GM18502 (cell line): ENCODE results near the gene NEK10.
A peak's percentile ranks its signal among the peaks of the same experiment; 100 is the strongest.
"Not testable (repeated sequence)": the region's sequence is repeated elsewhere in the genome, so short reads cannot be mapped to it uniquely, and the experiment has no call there.

Experiments used
- ATAC-seq: cut with Tn5 transposase; IDR thresholded peaks from one replicate; pipeline ENCODE4 v1.9.1; 2021; ENCODE audit warnings: mild to moderate bottlenecking; ENCODE audit not compliant: unreplicated experiment, poor library complexity

NEK10 gene

DNA sequence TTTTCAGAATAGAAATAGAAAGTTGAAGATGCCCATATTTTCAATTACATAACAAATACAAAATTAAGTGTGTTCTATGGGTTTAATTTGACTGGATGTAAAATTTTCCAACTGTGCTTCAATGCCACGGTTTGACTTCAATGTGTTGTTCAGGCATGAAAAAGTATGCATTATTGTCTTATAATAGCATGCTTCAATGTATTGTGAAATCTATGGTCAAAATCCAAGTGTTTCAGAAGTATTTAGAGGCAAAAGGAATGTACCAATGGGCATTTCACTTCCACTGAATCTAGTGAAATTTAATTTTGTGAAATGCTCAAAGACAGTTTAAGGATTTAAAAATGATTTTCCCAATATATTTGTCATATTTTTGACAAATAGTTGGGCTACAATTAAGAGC lies 16.0 kb downstream of the NEK10 start:
- ATAC-seq, result no peak

DNA sequence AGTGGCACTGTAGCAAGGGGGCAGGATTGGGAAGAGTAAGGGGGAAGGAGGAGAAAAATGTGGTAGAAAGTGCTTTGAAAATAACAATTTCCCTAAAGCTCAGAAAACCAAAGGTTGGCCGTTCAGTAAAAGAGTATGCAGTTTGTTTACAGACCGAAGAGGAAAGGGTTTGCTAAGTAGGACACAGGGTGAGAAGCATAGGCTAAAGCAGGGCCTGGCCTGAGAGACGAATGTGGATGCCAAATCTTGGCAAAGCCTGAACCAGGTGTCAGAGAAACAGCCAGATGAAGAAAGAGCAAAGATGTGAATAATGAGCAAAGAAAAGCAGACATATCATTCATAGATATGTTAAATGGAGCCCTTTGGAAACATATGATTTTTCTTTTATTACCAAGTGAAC lies 17.1 kb downstream of the NEK10 start:
- ATAC-seq, result no peak

DNA sequence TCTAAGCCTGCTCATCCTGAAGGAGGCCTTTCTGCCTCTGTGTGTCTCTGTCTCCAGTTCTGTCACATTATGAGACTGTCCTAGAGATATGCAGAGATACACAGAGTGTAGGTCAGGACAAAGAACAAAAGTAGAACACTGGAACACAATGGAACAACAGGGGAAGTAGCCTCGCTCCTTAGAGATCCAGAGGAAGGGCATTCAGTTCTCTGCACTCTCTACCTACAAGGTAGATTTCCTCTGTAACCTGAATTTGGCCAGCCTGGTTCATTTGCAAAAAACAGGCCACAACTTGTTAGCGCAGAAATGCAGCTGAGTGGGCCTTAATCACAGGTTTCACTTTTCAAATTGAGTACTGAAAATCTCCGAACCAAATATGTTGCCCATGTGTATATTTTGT lies 19.4 kb downstream of the NEK10 start:
- peak; percentile 55 for ATAC-seq

DNA sequence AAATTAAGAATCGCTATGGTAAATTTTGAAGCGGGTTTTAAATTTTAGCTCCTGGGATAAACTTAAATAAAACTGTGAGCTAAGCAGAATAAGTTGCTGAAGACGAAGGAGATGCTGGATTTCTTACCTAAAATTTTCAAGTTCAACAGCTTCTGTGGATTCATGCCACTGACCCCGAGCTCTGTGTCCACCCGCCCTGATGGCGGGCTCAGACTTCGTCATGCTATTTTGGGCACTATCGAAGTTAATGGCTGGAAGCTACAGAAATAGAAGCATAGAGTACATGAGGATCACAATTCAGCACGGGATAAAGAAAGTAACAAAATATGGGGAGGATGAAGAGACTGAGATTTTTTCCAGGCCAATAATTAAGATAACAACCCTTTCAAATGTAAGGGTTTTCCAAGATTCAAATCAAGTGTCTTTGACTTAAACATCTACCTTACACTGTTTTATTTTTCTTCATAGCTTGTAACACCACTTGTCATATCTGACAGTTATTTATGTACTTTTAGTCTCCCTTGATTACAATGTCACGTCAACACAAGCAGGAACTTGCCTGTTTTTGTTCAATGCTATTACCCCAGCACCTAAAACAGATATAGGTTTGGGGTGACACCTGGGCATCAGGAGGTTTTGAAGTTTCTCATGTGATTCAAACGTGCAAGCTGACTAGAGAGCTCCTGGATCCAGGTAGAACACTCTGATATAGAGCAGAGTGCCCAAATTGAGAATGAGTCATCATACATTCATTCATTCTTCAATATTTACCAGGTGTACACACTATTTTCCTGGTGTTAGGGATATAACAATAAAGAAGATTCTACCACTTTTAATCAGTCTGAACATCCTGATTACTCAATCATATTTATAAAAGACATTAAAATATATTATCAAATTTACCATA lies 23.0 kb downstream of the NEK10 start:
- ATAC-seq, result no peak

DNA sequence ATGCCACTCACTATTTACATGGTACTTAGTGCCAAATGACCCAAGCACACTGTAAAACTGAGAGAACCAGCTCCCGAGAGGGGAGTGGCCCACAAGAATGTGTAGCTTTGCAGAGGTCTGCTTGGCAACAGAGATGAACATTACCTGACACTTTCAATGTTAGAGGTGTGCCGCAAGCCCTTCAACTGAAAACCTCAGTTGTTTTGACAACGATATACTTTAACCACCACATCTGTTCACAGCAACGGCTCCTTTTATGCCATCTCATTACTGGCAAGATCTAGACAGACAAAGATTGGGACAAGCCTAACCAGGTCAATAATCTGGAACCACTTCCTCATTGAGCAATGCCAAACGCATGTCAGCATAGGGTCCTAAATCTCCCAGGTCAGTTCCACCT lies 23.7 kb downstream of the NEK10 start:
- ATAC-seq, result no peak

DNA sequence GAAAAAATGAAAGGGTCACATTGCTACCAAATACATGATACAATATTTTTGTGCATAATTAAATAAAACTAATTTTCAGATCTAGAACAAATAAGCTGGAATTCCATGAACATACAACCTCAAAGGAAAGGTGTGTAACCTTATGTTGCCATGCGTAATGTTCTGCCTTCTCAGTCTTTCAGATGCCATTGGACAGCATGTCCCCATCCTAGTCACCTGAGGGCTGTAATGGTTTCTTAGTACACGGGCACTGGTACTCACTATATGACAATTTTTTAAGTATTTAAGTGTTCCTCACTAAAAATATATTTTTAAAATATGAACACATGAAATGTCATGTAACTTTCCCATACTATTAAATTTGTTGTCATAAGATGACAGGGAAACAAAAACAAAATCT lies 24.1 kb downstream of the NEK10 start:
- ATAC-seq, result no peak

DNA sequence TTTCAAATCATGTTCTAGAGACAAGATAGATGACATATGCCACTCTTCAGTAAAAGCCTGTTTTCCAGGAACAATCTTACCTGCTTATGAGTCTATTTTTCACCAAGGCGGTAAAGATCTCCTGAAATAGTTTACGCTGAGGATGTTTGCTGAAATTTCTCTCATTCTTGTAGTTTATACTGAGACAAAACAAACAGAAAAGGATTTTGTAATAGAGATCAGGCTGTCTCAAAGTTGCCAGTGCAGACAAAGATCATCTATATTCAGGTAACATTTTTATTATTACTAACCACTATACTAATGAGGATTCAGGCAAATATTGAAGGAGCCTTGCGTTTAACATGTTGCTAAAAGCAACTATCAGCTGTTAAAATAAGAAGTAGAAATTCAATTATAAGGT lies 25.0 kb downstream of the NEK10 start:
- no peak for ATAC-seq

DNA sequence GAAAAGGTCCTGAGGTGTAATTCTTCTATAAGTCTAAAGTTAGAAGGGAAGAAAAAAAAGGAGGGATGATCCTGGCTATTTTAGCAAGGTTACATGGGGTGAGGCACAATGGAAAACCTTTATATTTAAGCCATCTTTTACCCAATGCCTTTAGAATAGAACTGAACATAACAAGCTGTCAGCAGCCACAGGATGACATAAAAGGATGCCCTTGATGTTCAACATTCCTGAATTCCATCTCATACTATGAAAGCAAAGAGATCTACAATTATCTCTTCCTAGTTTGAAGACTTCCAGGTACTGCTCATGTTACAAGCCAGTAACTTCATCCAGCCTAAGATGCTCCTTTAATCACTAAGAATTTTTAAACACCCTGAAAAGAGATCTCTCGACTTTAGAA lies 26.9 kb downstream of the NEK10 start:
- no peak for ATAC-seq

DNA sequence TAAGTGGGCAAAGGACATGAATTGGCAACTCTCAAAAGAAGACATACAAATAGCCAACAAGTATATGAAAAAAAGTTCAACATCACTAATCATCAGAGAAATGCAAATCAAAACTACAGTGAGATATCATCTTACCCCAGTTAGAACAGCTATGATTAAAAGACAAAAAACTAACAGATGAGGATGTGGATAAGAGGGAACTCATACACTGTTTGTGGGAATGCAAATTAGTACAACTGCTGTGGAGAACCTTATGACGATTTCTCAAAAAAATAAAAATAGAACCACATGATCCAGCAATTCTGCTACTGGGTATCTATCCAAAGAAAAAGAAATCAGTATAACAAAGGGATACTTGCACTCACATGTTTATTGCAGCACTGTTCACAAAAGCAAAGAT lies 28.6 kb downstream of the NEK10 start:
- peak; percentile 89 for ATAC-seq

DNA sequence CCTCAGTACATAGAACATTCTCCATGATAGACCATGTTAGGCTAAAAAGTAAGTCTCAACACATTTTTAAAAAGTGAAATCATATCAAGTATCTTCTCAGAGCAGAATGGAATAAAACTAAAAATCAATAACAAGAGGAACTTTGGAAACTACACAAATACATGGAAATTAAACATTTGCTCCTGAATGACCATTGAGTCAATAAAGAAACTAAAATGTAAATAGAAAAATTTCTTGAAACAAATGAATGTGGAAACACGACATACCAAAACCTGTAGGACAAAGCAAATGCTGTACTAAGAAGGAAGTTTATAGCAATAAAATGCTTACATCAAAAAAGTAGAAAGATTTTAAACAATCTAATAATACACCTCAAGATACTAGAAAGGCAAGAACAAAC lies 33.6 kb downstream of the NEK10 start:
- ATAC-seq, result no peak

DNA sequence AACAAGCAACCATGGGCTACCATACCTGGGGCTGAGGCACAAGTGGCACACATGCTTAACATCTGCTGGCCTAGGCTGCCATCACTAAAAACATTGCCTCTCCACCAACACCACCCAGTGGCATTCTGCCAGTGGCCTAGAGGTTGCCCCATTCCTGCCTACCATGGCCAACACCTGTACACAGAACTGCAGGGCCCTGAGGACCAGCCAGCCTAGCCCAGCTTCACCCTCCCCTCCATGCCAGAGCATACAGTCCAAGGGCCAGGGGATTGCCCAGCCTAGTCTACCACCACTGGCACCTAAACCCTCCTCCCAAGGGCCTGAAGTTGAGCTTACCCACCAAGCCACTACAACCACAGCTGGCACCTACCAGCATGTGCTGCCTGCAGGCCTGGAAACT lies 35.3 kb downstream of the NEK10 start:
- ATAC-seq, result no peak

DNA sequence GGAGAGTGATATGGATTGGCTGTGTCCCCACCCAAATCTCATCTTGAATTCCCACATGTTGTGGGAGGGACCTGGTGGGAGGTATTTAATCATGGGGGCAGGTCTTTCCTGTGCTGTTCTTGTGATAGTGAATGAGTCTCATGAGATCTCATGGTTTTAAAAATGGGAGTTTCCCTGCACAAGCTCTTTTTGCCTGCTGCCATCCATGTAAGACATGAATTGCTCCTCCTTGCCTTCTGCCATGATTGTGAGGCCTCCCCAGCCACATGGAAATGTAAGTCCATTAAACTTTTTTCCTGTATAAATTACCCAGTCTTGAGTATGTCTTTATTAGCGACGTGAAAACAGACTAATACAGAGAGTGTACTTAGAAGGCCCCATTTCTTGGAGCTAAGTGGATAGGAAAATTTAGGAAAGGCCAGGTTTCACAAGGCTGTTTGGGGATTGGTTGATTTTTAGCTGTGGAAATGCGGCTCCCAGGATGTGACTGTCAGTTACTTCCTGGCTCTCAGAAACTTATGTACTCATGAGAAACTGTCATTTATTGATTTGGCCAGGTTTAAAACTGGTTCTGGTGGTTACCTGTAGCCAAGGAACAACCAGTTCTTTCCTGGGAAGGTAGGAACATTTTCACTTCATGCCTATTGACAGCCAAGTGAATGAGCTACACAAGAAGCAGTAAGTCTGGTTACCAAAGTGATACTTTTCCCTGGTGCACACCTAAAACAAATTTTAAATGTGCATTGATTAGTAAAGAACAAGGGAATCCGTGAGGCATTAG lies 40.0 kb downstream of the NEK10 start:
- ATAC-seq, result not testable (repeated sequence)

DNA sequence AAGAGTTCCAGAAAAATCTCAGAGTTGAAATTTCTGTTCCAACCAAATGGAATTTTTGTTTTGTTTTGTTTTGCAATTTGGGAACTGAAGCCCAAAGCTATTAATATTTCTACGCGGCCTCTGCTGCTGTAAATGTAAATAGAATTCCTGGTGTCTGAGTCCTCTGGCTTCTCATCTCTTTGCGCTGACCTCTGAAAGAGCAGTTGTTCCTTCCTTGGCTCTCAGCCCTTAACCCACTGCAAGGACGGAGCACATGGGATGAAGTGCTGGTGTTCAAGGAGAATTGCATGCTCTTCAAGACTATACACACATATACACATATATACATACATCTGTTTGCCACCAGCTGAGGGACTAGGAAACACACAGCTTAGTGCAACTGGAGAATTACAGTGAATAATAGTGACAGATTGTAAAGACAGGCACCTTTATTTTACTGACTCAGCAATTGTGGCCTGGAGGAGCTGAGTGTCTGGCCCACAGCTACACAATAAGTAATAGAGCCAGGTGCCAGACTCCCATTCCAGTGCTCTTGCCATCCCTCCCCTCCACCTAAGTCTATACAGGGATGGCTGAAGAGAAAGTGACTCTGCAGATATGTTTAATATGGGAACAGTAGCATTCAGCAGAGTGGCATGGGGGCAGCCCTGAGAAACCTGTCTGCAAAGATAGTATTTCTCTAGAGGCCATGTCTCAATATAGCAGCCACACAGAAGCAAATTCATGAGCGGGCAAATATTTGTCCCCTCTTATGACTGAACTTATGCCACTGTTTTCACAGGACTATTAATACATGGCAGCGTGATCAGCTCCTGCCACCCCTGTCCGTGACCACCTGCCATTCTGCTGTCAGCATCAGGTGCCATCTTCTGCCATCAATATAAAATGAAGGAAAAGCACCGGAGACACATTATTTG lies 42.3 kb downstream of the NEK10 start:
- no peak for ATAC-seq

DNA sequence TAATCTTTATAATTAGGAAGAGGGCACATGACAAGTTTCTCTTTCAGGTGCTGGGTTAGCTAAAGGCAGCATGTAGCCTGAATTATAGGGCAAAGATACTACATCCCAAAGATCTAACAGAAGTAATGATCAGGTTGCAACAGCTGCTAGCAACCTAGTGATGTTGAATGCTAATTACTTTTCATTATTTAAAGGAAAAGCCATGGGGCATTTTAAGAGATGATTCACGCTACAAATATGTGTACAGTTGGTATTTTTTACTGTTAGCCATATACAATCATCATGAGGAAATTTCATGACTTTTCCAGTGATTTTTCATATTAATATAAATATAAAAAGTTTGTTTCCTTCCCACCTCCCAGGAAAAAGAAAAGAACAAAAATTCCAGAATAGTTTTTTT lies 43.0 kb downstream of the NEK10 start:
- no peak for ATAC-seq

DNA sequence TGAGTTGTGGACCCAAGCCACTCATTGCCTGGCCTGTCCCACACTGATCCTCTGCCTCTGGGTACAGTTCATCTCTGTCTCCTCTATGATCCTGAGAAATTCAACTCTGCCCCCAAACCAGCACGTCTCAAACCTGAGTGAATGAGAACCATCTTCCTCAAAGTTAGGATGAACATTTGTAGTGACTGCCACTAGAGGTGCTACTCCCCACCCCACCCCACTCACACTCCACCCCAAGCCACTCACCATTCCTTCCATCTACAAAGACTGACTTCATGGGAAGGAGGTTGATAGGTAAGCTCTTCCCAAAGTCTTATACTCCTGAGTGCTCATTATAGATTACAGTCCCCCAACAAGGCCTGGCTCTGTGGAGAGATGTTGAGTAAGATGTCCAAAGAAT lies 43.8 kb downstream of the NEK10 start:
- ATAC-seq, result peak; percentile 70

DNA sequence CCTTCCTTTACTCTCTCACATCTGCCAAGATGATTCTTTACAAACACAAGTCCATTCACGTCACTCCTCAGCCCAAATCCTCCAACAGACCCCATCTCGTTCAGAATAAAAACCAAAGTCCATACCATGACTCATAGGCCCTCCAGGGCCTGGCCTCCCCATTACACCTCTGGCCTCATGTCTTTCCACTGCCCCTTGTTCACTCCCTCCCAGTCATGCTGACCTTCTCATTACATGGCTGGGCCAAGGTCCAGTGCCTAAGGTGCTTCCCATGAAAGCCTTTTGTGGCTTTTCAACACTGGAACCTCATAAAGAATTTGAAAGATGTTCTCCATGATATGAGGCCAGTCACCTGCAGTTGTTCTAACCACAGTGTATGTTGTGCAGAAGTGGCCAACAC lies 44.5 kb downstream of the NEK10 start:
- ATAC-seq, result no peak

DNA sequence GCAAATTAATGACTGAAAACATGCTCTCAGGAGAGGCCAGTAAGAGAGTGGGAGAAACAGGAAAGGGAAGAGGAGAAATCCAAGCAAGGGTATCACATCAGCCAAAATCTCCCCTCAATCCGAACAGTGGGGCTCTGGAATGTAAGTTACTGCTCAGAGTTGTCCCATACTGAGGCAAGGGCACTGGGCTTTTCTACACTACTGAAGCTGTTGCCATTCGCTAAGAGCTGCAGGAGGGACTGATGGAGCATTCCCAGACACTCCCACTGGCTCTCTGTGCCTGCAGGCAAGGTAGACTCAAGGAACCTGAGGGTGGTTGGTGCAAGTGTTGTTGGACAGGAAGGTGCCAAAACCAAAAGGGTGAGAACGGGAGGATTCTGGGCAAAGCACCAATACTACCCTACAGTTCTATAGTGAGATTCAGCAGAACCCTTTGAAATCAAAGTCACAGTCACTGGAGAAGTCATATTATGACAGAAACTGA lies 46.1 kb downstream of the NEK10 start:
- ATAC-seq, result no peak

DNA sequence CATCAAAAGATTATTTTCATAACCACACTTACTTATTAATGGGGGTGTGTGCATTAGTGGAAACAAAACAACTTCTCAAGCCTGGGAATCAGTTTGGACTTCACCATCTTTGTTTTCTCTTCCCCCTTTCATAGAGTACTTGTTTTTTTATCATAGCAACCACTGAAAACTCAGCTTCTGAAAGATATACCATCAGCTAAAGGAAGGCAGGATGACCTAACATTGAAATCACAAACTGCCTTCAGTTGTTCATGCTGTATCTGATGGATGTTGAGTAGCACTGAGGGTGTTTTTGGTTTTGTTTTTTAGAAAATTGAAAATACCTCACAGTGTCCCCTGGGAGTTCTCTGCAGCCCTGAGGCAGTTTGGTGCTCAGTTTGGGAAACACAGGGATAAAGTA lies 46.5 kb downstream of the NEK10 start:
- ATAC-seq, result no peak

DNA sequence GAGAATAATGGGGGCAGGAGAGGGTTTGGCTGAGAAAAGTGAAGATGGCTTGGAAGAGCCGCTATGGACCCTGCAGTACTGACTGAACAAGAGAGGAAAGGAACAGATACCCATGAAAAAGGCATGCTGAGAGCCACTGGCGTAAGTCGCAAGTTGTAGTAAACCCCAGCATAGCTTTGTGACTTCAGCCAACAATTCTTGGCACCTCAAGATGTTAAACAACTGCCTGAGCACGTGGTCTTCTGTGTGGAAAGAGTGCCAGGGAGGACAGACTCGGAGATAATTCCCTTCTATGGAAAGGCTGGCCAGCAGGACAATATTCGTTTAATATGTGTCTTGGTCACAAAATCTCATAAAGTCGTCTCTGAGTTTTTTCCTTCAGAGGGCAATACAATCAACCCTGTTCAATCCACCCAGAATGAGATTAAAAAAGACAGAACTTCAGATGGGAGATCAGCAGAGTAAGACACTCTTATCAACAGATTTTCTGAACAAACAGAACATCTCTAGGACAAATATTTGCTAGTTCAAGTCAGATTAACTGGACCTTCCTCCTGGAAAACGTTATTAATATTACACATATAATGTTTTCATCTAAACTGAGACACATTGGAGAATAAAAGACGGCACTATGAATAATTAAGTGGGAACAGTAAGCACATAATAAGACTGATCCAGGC lies 49.2 kb downstream of the NEK10 start:
- no peak for ATAC-seq

DNA sequence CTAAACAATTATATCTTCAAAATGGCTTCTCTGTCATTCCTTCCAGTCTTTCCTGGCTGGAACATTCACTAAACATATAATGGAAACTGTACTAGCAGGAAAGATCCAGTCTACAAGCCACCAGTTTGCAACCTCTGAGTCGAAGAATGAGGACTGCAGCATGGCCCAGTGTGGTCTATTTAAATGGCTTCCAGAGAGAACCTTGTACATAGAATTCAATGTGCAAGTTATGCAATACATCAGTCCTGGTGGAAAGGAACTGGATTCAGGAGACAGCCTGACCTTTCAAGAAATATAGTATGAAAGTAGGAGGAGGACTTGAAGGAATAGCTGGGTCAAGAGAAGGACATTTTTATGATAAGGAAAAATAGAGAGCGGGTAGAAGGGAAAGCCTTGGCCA lies 49.9 kb downstream of the NEK10 start:
- ATAC-seq, result no peak
